SKM-1 treated with dmso at 0.1 percent for 144 hours (cell line): ENCODE measurements around the gene SUMF1.

ENCODE experiments used
- DNase-seq: peaks from one replicate; lab custom pipeline; 2025; ENCODE audit not compliant: unreplicated experiment; lab: John Stamatoyannopoulos, UW

SUMF1 gene

DNA sequence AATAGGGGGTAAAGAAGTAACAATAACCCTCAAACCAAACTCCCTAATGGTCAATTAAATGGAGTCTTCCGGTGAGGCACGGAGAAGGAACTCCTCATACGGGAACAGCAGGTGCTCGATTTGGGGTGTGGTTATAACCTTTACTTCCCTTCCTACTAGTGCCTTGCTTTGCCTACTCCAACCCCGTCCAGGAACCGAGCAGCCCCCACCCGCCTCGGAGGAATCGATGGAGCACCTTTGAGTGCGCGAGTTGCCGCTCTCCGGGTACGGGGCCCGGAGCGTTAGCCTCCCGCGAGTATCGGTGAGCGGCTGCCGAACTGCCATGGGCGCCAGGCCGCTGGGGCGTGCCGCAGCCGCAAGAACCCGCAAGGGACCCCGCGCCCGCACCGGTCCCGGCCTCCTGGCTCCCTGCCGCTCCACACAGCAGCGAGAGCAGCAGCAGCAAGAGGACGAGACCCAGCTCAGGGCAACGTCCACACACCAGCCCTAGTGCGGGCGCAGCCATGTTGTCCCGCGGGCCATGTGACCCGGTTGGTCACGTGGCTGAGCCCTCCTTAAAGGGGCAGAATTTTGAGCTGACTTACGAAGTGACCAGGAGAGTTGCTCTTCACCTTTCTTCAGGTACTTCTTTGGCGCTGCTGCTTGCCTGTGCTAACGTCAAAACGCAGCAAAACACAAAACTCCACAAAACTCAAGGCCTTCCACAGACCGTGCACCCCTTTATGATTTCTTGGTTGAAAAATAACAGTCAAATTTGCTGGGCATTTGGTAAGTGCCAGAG lies at the start of gene SUMF1:
TSS of gene SUMF1 (minus strand) at position 529 of the 781 bp plus-strand sequence. CDS start at position 505, 24 bp downstream.
- peak; percentile 67 for DNase-seq

DNA sequence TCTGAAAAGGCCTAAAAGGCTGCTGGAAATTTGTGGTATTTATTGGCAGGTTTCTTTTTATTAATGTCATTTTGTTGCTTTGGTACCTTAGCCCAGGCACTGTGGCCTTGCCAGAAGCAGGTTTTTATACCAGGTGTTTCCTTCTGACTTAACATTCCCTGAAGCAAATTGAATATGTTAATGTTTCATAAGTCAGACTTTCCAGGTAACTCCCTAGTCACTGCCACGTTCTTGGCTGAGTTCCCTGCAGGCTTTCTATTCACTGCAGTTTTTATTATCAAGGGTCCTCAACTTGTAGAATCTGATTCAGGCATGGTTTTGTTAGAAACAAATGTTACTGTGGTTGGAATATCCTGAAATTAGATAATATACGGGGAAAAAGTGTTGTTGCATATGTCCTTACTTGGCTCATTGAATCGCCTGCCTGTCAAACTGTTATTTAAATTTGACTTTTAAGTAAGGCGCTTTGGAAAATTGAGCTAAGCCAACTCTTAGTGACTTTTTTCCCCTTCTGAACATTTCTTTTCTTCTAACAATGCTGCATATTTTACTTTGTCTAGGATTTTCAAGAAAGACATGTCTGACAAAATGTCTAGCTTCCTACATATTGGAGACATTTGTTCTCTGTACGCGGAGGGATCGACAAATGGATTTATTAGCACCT lies 49.0 kb upstream of the SUMF1 start:
- no peak for DNase-seq

DNA sequence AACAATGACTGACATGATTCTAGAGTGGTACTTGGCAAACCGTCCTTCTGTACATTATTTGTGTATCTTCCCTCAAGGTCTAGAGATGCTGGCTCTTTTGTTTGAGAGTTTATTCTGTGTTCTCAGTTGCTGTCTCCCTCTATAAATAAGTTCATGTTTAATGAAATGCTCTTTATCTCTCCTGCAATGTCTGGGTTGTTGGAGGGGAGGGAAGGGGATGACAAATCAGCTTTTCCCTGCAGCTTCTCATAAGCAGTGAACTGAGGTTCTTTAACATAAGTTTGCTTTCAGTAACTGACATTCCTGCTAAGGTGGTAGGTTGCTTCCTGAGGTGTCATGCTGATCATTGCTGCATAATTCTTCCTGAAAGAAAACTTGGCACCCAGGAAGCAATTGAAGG lies 47.8 kb upstream of the SUMF1 start:
- DNase-seq = no peak

DNA sequence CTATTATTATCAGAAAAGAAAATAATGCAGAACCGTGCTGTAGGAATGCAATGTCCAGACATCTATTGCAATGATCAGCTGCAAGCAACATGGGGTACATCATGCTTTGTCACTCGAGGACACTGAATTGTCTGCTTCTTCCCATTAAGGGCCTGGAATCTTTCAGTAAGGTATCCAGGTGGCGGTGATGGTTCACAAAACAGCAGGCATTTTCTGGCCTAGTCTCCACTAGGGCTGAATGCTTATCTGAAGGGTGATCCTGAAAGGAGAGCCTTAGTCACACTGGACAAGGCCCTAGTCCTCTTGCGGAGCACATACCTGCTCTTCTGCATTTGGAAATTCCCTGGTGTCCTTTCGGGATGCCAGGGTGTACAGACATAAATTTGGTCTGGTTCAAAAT lies 47.3 kb upstream of the SUMF1 start:
- no peak for DNase-seq

DNA sequence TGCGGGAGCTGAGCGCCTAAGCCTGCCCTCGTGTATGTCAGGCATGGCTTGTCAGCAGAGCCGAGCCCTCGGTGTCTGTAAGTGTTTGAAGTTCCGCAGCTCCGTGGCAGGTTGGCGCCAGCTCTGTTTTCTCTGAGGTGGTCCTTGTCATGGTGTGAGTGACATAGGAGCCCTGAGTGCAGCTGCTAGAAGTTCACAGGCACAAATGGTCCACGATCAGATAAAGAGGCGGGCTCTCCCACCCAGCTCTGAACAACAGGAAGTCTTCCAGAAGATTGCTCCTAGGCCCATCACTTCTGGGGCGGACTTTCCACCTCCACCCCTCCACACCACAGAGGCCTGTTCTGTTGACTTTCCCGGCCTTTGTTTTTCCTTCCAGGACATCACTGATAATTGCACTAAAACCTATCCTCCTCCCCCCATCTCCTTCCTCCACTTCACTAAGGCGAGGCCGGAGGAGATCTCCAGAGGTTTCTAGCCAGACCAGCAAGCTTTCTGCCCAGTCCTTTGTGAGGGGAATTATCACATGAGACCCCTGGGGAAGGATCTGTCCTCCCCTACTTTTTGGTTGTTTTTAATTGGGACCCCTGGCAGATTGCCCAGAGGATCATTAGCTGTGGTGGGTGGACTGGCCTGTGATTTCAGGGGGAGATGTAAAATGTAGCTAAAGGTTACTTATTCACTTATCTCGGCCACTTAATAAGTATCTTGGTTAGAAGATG lies 46.0 kb upstream of the SUMF1 start:
- DNase-seq = no peak

DNA sequence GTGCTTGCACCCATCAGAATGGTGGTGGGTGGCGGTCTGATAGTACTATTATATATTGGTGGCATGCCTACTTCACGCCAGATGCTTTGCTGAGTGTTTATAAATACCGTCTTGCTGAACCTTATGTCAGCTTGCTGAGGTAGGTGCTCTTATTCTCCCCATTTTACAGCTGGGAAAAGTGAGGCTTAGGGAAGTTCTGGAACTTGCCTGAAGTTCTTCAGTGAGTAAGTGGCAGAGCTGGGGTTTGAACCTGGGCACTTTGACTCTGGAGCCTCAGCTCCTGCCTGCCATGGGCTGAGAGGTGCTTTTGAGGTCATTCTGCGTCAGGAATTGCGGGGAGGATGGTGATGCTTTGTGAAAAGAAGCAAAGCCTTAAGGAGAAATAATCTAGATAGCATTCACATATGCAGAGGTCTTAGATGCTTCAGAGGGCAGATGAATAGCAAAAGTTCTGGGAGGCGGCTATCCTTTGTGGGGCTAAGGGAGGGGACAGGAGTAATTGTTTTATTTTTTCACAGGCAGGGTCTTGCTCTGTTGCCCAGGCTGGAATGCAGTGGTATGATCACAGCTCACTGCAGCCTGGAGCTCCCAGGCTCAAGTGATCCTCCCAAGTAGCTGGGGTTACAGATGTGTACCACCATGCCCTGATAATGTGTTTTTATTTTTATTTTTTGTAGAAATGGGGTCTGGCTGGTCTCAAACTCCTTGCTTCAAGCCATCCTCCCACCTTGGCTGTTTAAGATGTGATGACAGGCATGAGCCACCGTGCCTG lies 44.6 kb upstream of the SUMF1 start:
- DNase-seq = no peak

DNA sequence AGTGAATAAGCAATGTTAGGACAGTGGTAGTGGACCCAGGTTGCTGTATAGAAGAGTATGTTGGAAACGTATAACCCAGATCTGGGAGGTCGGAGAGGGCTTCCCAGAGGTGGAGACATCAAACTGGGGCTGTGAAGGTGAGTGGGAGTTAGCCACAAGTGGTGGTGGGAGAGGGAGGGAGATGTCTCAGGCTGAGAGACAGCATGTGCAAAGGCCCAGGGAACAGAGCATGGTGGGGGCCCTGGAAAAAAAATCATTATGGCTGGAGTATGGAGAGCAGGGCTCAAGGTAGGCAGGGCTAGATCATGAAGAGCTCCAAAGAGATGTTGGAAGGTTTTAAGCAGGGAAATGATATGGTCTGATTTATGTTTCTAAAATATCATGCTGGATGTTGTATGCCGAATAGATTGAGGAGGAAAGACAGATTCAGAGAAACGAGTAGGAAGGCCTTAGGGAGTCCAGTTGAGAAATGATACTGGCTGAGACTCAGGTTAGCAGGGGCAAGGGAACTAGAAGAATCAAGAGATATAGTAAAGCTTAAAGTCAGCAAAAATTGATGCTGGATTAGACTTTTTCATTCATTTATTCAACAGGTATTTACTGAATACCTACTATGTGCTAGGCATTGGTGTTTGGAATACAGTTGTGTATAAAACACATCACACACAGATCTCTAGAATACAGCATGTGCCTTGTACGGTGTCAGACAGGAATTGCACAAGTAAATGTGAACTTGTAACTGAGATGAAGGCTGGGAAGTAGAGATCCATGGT lies 43.1 kb upstream of the SUMF1 start:
- no peak for DNase-seq

DNA sequence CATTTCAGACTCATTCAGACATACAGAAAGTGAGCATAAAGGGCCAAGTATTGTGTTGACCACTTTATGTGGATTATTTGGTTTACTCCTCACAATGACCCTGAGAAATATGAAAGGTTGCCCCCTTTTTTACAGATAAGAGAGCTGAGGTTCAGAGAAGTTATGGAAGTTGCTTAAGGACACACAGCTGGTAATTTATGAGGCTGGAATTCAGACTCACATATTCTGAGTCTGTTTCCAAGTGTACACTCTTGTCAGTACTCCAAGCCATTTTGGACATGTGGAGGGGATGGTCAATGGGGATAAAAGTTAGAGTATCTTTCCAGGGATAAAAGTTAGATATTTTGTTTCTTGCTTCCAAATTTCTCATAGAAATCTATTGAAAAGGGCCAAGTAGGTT lies 42.0 kb upstream of the SUMF1 start:
- no peak for DNase-seq

DNA sequence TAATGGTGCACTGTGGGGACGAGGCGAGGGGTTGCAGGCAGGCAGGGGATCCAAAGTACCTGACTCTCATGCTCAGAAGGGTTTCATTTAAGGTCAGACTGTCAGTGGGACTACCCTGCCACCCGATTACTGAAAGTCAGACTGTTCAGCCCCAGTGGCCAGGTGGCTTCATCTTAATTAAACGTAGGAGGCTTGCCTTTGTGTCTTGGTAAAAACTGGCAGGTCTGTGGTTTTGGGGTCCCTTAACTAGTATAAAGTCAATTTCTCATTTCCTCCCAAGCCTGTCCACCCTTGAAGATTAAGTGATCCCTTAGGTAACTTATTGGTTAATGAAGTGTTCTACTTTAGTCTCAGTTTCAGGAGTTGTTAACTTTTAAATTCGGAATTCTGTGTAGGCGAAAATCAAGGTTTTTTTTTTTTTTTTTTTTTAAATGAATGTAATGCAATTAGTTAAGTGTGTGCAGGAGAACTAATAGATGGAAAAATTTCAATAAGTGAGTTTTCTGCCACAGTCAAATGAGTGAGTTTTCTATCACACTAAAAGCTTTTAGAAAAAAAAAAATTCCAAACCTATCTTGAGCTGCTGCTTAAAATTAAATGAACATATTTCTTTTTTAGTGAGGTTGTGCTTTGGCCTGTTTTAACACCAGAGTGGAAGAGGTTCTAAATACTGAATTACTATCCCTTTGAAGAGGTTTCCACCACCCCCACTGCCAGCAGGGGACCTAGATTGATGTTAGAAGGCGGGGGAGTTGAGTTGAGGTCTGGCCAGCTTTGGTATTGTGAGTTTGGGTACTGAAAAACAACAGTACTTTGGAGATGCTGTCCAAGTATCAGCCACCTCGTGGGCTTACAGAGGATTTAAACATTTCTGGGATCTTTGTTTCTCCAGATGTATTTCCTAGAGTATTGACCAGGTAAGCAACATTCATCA lies 41.2 kb upstream of the SUMF1 start:
- no peak for DNase-seq

DNA sequence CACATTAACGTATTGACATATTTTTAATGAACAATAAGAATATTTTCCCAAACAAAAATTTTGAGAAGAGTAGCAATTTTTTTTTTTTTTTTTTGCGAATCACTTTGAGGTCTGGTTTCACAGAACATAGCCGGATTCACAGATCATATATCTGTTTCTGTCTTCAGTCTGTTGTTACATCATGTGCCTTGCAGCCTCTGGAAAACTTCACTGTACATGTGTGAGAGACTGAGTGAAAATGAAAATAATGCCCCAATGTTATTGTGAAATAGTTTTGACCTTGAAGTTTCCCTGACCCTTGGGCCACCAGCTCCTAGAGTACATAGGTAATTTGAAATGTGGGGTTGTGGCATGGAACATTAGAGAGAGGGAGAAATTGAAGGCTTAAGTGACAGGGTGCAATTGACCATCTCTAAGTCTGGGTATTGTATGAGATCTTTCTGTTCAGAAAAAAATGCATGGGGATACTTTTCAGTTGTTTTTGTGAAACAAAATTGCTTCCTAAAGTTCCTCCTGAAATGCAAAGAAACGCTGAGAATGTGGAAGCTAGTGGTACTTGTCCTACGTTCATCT lies 40.0 kb upstream of the SUMF1 start:
- no peak for DNase-seq

DNA sequence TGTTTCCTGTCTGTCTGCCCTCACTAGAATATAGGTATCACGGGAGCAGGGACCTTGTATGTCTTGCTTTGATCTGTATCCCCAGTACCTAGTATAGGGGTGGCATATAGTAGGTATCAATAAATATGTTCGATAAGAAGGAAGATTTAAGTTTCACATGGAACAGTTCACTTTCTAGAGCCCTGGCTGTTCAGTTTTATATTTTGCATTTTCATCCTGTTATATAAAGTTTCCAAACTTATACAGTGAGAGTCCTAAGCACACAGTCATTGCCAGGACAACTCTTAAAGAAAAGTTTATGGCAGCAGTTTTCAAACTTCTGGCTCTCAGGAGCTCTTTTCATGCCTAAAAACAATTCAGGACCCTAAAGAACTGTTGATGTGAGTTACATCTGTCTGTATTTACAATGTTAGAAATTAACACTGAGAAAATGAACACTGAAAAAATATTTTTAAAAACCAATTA lies 39.5 kb upstream of the SUMF1 start:
- DNase-seq = no peak

DNA sequence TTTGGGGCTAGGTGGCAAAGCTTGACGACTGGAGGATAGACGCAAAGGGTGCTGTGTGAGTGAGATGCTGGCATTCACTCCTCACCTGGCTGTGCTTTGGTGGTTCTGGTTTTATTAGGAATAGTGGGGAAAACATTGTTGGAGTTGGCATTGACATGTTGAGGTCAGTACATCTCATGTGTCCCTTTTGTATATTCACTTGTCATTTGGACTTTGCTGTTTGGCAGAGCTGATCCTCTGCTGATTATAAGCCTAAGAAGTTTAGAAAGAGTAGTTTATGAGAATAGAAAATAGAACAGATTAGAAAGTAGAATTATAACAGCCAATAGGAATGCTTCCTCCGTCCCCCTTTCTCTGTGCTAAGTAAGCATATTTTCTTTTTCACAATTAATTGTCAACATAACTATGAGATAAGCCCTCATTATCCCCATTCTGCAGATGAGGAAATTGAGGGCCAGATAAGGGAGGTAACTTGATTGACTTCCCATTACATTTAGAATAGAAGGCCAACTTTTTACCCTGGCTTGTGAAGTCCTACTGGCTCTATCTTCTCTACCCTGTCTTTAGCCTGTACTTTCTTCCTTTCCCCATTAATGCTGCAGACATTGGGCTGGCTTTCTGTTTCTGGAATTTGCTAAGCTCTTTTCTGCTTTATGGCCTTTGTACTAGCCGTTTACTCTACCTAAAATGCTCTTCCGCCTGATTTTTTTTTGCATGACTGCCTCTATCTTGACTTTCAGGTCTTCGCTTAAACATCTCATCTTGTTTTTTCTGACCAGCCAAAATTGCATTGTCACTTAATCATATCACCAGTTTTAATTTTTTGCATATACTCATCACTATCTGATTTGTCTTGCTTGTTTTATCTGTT lies 38.9 kb upstream of the SUMF1 start:
- DNase-seq = no peak

DNA sequence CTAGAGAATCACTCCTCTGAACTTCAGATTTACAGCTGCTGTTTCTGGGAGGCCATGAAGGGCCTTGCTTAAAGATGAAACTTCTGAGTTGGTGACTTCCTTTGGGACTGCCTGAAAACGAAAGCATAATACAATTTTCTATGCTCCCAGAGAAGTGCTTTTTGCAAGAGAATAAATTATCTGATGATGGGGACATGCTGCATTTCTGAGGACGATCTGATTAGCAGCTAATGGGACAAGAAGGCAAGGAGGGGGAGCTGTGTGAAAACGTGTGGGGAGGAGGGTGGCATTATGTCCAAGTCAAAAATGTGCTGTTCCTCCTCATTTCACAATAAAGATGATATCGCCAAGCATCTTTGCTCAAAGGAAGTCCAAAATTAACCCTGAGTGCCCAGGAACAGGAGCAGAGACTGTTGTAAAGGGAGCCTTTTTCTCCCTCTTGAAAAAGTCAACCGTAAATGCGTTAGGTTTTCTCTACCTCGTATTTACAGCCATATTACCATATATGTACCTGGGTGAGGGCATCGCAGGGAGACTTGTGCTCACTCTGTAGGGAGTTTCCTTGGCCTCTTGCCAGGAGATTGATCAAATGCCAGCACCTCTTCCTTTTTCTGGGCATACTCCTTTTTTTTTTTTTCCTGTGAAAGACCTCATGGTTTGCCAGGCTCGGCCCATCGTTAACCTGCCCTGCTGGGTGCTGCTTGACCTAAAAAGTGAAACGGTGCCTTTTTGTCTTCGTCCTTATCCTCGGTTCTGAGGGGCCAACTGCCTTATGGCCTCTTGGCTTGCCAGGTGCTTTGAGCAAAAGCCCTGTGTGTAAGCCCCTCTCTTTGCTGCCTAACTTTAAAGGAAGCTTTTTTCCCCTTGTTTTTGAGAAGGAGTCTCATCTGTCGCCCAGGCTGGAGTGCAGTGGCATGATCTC lies 37.5 kb upstream of the SUMF1 start:
- peak; percentile 25 for DNase-seq

DNA sequence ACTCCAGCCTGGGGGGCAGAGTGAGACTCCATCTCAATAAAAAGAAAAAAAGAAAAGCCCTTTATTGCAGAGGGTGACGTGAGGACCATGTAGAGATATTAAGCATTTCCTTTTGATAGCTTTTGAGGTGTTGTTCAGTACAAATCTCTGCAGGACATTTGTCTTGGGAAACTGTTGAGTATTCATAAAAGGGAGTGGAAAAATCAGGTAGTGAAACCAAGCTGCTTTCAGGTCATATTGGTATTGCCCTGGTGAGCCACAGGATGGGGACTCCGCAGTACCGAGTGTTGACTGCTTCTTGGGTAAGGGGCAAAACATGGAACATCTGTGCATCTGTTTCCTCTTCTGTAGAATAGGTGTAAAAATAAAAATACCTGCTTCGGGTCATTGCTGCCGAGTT lies 36.0 kb upstream of the SUMF1 start:
- no peak for DNase-seq

DNA sequence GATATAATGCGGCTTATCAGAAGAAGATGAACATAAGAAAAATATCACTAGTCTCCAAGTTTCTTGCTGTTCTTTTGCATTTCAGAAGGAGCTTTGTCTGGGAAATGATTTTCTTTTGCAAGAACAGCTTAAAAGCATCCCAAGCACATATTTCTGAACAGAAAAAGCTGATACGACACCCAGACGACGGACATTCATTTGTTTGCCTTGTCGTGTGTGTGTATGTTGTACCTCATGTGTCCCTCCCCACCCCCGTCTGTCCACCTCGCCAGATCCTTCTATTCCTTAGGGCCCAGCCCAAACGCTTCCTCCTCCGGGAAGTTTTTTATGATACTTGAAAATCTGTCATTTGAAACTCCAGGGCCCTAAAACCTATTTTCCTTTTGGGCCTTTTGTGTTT lies 34.9 kb upstream of the SUMF1 start:
- DNase-seq = no peak

DNA sequence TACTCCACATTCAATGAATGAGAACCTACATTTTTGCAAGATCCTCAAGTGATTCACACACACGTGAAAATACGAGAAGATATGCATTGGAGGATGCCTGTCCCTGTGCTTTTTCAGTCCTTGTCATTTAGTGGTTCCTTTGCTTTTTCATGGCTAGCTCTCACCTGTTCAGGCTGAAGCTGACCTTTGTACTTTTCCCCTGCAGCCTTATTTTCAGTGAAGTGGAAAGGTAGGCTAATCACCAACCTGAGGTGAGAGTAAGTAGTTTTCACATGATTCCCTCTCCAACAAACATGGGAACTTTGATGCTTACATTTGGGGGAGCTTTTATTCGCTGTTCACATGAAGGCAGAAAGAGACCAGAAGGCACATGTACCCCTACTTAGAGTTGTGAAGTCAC lies 34.4 kb upstream of the SUMF1 start:
- no peak for DNase-seq

DNA sequence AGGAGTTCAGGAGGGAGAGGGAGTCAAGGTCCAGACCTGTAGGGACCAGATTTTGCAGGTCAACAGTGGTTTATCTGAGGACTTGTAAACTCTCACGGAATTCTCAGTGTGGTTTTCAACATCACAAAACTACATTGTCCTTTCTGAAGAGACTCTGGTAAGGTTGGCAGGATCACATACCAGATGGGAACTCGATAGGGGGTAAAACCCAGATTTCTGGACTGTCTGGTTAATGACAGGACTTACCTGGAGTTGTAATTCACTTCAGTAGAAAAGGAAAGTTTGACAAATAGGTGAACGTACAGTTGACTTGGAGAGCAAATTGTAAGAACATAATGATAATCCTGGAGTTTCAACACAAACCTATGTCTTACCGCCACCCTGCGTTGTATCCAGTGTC lies 31.4 kb upstream of the SUMF1 start:
- DNase-seq = no peak
